GM10248 (cell line): ENCODE measurements around the gene SHROOM1.

Source experiments
- CTCF ChIA-PET: fragments of 300-600 bp; sonication (Branson Sonifier 250); formaldehyde crosslinking; extraction: SDS; loops from one replicate; lab custom pipeline; 2021; ENCODE audit warnings: antibody characterized with exemption; lab: Yijun Ruan, JAX
- POLR2A ChIA-PET: fragments of 350-650 bp; sonication (Branson Sonifier 250); formaldehyde crosslinking; extraction: SDS; loops from one replicate; lab custom pipeline; 2020; ENCODE audit warnings: antibody characterized with exemption; lab: Yijun Ruan, JAX
- DNase-seq: peaks from one replicate; pipeline ENCODE4 v3.0.0; 2012; ENCODE audit errors: extremely low spot score
- TF ChIP-seq, protein P1 (sequence below): IDR thresholded peaks from 2 replicates; pipeline ENCODE4 v1.5.1; 2012; ENCODE audit warnings: mild to moderate bottlenecking, low read depth; ENCODE audit errors: extremely low read depth, missing control alignments, control extremely low read depth

The SHROOM1 gene

DNA sequence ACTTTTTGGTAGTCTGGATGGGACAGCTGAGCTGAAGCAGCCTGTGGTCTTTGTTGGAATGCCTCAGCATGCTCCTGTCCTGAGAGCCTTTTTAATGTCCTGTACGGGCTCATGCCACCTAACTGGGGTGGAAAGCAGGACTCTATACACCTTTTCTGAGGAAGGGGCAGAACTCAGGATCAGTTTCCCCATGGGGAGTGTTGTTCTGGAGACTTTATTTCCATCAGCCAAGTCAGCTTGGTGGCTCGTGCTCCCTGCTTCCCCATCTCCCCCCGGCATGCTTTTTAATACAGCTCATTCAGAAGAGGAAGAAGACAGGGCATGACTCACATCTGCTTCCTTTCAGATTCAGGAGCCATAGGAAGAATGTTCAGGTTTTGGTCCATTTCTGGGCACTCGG is 48.3 kb downstream of the SHROOM1 start:
- CTCF ChIA-PET: interaction anchor here (0.6 to 2.1 kb wide), 6 partner anchors 26 to 255 kb away, joined by 3 to 7 read pairs (median 4); partner anchors contain the start of gene CCNI2

GRCh38 chr5:132781029-132781428 is 49.4 kb downstream of the SHROOM1 start:
- POLR2A ChIA-PET: no interaction called here
- TF ChIP-seq, protein P1, sequence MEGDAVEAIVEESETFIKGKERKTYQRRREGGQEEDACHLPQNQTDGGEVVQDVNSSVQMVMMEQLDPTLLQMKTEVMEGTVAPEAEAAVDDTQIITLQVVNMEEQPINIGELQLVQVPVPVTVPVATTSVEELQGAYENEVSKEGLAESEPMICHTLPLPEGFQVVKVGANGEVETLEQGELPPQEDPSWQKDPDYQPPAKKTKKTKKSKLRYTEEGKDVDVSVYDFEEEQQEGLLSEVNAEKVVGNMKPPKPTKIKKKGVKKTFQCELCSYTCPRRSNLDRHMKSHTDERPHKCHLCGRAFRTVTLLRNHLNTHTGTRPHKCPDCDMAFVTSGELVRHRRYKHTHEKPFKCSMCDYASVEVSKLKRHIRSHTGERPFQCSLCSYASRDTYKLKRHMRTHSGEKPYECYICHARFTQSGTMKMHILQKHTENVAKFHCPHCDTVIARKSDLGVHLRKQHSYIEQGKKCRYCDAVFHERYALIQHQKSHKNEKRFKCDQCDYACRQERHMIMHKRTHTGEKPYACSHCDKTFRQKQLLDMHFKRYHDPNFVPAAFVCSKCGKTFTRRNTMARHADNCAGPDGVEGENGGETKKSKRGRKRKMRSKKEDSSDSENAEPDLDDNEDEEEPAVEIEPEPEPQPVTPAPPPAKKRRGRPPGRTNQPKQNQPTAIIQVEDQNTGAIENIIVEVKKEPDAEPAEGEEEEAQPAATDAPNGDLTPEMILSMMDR: no peak

More for the DNA sequence above, 48.3 kb downstream of the SHROOM1 start:
- TF ChIP-seq, protein P1: no peak
- POLR2A ChIA-PET: no interaction called here
- no peak for DNase-seq

GRCh38 chr5:132780577-132780976 is 49.9 kb downstream of the SHROOM1 start:
- ChIA-PET CTCF (interaction anchor here (1.1 kb wide), 1 partner anchor 40 kb away, joined by 3 read pairs; no protein-coding TSS in a partner anchor), POLR2A (no interaction called here)
- no peak for DNase-seq
- TF ChIP-seq, protein P1: no peak

More at GRCh38 chr5:132781029-132781428, 49.4 kb downstream of the SHROOM1 start:
- no peak for DNase-seq
- CTCF ChIA-PET: interaction anchor here (1.1 to 2.1 kb wide), 3 partner anchors 25 to 254 kb away, joined by 3 to 7 read pairs (median 4); no protein-coding TSS in a partner anchor

DNA sequence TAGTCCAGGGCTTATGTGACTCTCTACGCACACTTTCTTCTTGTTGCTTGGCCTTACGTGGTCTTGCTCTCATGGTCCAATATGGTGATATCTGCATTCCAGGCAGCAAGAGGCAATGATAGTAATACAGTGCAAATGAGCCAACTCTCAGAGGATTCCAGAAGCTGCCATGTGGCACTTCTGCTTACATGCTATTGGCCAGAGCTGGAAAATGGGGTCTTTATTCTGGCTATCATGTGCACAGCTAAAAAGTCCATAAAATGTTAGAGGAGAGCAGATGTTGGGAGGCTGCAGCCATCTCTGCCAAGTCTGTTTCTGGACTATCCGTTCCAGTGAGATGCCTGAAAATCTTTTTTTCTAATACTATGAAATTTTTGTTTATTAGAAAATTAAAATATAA is 50.5 kb downstream of the SHROOM1 start:
- TF ChIP-seq, protein P1: no peak
- ChIA-PET CTCF (no interaction called here), POLR2A (no interaction called here)
- no peak for DNase-seq

DNA sequence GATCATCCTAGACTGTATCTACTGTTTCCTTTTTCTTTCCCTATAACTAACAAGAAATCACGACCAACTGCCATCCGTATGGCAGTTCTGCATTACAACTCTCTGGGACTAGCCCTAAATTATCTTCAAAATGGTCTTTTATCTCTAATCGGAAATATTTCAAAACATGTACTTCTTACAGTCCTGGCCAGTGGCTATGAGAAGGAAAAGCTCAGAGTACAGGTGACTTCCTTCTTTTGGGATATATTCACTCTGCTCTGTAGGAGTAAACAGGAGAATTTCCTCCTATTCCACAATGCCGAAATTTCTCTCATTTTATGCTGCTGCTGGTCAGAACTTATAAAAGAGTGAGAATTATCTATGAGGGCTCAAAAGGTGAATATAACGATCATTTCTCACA is 51.6 kb downstream of the SHROOM1 start:
- POLR2A ChIA-PET: no interaction called here
- no peak for DNase-seq
- TF ChIP-seq, protein P1: no peak
- CTCF ChIA-PET: interaction anchor here (1.0 to 2.6 kb wide), 3 partner anchors 18 to 42 kb away, joined by 3 to 14 read pairs (median 5); no protein-coding TSS in a partner anchor

GRCh38 chr5:132778129-132778528 is 52.3 kb downstream of the SHROOM1 start:
- TF ChIP-seq, protein P1: no peak
- ChIA-PET CTCF (interaction anchor here (1.0 to 2.6 kb wide), 7 partner anchors 9 to 52 kb away, joined by 3 to 14 read pairs (median 3); partner anchors contain the start of gene SHROOM1), POLR2A (no interaction called here)
- no peak for DNase-seq
